HepG2 (cell line): ENCODE results near the gene COA4. TPM values are rescaled to one million over a fixed set of nuclear protein-coding genes. Genes with fewer than 3 reads are reported as not detected.

Source experiments
- ATAC-seq: fragments of 200-7000 bp; cut with Tn5 transposase; 3 replicates; pipeline ENCODE4 v1.9.1; 2020; ENCODE audit warnings: mild to moderate bottlenecking, moderate library complexity
- BruUV-seq: library from RNA; stranded (reverse); fragments of 400-500 nt; replicated peaks from 2 replicates; lab custom pipeline; 2021; lab: Mats Ljungman, UMichigan
- CTCF ChIA-PET: fragments of 300-600 bp; formaldehyde crosslinking; extraction: SDS; loops from one replicate; lab custom pipeline; 2021; ENCODE audit warnings: low total read pairs, inconsistent platforms, low intra/inter-chr PET ratio; lab: Yijun Ruan, JAX
- POLR2A ChIA-PET: fragments of 350-600 bp; sonication (Branson Sonifier 250); formaldehyde crosslinking; loops from one replicate; lab custom pipeline; 2020; ENCODE audit warnings: antibody characterized with exemption, inconsistent platforms; lab: Yijun Ruan, JAX
- DNase-seq: peaks from one replicate; pipeline ENCODE4 v3.0.0-alpha.2; 2015; ENCODE audit warnings: low spot score
- FAIRE-seq: peaks from 3 replicates; lab custom pipeline; 2011; peaks lifted over from hg19 to GRCh38; lab: Jason Lieb, UNC
- H2AFZ ChIP-seq: one replicate; pipeline ENCODE4 v1.6.1; 2011; ENCODE audit warnings: low read length, inconsistent platforms
- H3K27ac ChIP-seq: fragments of 300-600 bp; 3 replicates; pipeline ENCODE4 v1.8.0; 2011; ENCODE audit warnings: mixed run types, mild to moderate bottlenecking, mixed read lengths, low read length, inconsistent platforms; ENCODE audit not compliant: insufficient read depth; ENCODE audit errors: extremely low read length
- H3K27me3 ChIP-seq, 2 experiments: fragments of 200-600 bp in 1 of 2; 2 replicates in 1 of 2; 3 replicates in 1 of 2; pipeline versions ENCODE4 v1.6.0 to v1.8.0; 2011; ENCODE audit warnings: low read length in 2 of 2, mild to moderate bottlenecking in 2 of 2, moderate library complexity in 2 of 2, inconsistent platforms in 1 of 2; ENCODE audit not compliant: insufficient read depth in 2 of 2, control insufficient read depth in 1 of 2
- H3K36me3 ChIP-seq, 2 experiments: fragments of 200-600 bp in 1 of 2; replicated peaks in 1 of 2; 2 replicates in 1 of 2; 3 replicates in 1 of 2; pipeline versions ENCODE4 v1.5.1 to v1.8.0; 2011; ENCODE audit warnings: low read length in 2 of 2, inconsistent platforms in 1 of 2; ENCODE audit not compliant: insufficient read depth in 2 of 2, control insufficient read depth in 1 of 2
- H3K4me1 ChIP-seq: 2 replicates; pipeline ENCODE4 v1.5.1; 2012; ENCODE audit warnings: low read length, inconsistent platforms; ENCODE audit not compliant: insufficient read depth
- H3K4me2 ChIP-seq: 2 replicates; pipeline ENCODE4 v1.6.0; 2011; ENCODE audit warnings: low read depth, low read length, inconsistent platforms
- H3K4me3 ChIP-seq, 3 experiments: fragments of 200-600 bp in 1 of 3; sonication (generic), shearing (Covaris generic) in 1 of 3; replicated peaks in 1 of 3; 2 replicates each; pipeline ENCODE4 v1.5.1; 2011 to 2016; ENCODE audit warnings: low read length in 3 of 3, inconsistent platforms in 2 of 3, low read depth in 2 of 3, mild to moderate bottlenecking in 2 of 3, control low read depth in 1 of 3, mixed read lengths in 1 of 3; ENCODE audit not compliant: insufficient read depth in 1 of 3
- H3K79me2 ChIP-seq: one replicate; pipeline ENCODE4 v1.6.1; 2011; ENCODE audit warnings: low read length, inconsistent platforms; ENCODE audit not compliant: insufficient read depth
- H3K9ac ChIP-seq: 2 replicates; pipeline ENCODE4 v1.6.0; 2011; ENCODE audit warnings: mild to moderate bottlenecking, low read depth, low read length, inconsistent platforms; ENCODE audit not compliant: insufficient read depth
- H3K9me3 ChIP-seq: 2 replicates; pipeline ENCODE4 v1.5.1; 2012; ENCODE audit warnings: mild to moderate bottlenecking, low read length
- H4K20me1 ChIP-seq: 2 replicates; pipeline ENCODE4 v1.6.0; 2011; ENCODE audit warnings: inconsistent platforms, mild to moderate bottlenecking, low read length, moderate library complexity; ENCODE audit not compliant: insufficient read depth
- ARHGAP35 ChIP-seq: sonication (generic); formaldehyde crosslinking; IDR thresholded peaks from 2 replicates; pipeline ENCODE4 v1.9.0; 2022; ENCODE audit warnings: mild to moderate bottlenecking, inconsistent platforms, moderate library complexity, missing genetic modification reagents, borderline replicate concordance
- ATF7 ChIP-seq, 2 experiments: fragments of 450-650 bp in 1 of 2; sonication (generic) in 1 of 2; formaldehyde crosslinking in 1 of 2; IDR thresholded peaks; 2 replicates each; pipeline versions ENCODE4 v1.4.0 to v1.6.1; 2016 to 2020; ENCODE audit warnings: antibody characterized with exemption in 1 of 2, mild to moderate bottlenecking in 1 of 2, missing genetic modification reagents in 1 of 2
- BCL3 ChIP-seq: sonication (generic); formaldehyde crosslinking; IDR thresholded peaks from 2 replicates; pipeline ENCODE4 v1.5.1; 2020; ENCODE audit warnings: mild to moderate bottlenecking, missing genetic modification reagents, moderate library complexity
- FOSL1 ChIP-seq: sonication (generic); formaldehyde crosslinking; IDR thresholded peaks from 2 replicates; pipeline ENCODE4 v1.9.0; 2021; ENCODE audit warnings: missing genetic modification reagents, borderline replicate concordance
- JUND ChIP-seq: sonication (generic); formaldehyde crosslinking; IDR thresholded peaks from 2 replicates; pipeline ENCODE4 v1.8.0; 2022; ENCODE audit warnings: mild to moderate bottlenecking, missing genetic modification reagents
- MAFK ChIP-seq, 2 experiments: IDR thresholded peaks in 1 of 2; conservative IDR thresholded peaks in 1 of 2; 2 replicates each; pipeline ENCODE4 v1.6.1; 2011; ENCODE audit warnings: improper control_type of control experiment in 2 of 2, low read length in 2 of 2
- MXI1 ChIP-seq: IDR thresholded peaks from 3 replicates; pipeline ENCODE4 v1.6.1; 2012; ENCODE audit warnings: low read depth, low read length, inconsistent platforms, borderline replicate concordance
- NFKB2 ChIP-seq: sonication (generic); formaldehyde crosslinking; IDR thresholded peaks from 2 replicates; pipeline ENCODE4 v1.4.0; 2020; ENCODE audit warnings: missing genetic modification reagents, borderline replicate concordance
- NR0B2 ChIP-seq: sonication (generic); formaldehyde crosslinking; IDR thresholded peaks from 2 replicates; pipeline ENCODE4 v1.4.0; 2020; ENCODE audit warnings: mild to moderate bottlenecking, missing genetic modification reagents
- PCBP2 ChIP-seq: fragments of 200-400 bp; formaldehyde crosslinking; optimal IDR thresholded peaks from 2 replicates; pipeline ENCODE3; 2018; ENCODE audit warnings: low read length, low read depth; ENCODE audit not compliant: poor library complexity, severe bottlenecking
- SMC3 ChIP-seq: IDR thresholded peaks from 2 replicates; pipeline ENCODE4 v1.6.1; 2011; ENCODE audit warnings: low read length, improper control_type of control experiment
- ZNF33B ChIP-seq: sonication (generic); formaldehyde crosslinking; IDR thresholded peaks from 2 replicates; pipeline ENCODE4 v1.5.1; 2020; ENCODE audit warnings: mild to moderate bottlenecking, missing genetic modification reagents
- ZNF558 ChIP-seq: sonication (generic); formaldehyde crosslinking; IDR thresholded peaks from 2 replicates; pipeline ENCODE4 v1.9.0; 2022; ENCODE audit warnings: mild to moderate bottlenecking, missing genetic modification reagents, borderline replicate concordance
- ZNF605 ChIP-seq: sonication (generic); formaldehyde crosslinking; IDR thresholded peaks from 2 replicates; pipeline ENCODE4 v1.8.0; 2022; ENCODE audit warnings: mild to moderate bottlenecking, missing genetic modification reagents
- ZNF800 ChIP-seq: sonication (generic); formaldehyde crosslinking; IDR thresholded peaks from 2 replicates; pipeline ENCODE4 v1.4.0; 2020; ENCODE audit warnings: missing genetic modification reagents
- ZSCAN12 ChIP-seq: sonication (generic); formaldehyde crosslinking; IDR thresholded peaks from 2 replicates; pipeline ENCODE4 v1.9.0; 2021; ENCODE audit warnings: mild to moderate bottlenecking, missing genetic modification reagents
- ZSCAN21 ChIP-seq: sonication (generic); formaldehyde crosslinking; IDR thresholded peaks from 2 replicates; pipeline ENCODE4 v1.8.0; 2022; ENCODE audit warnings: mild to moderate bottlenecking, missing genetic modification reagents, moderate library complexity, borderline replicate concordance
- ZSCAN31 ChIP-seq: sonication (generic); formaldehyde crosslinking; IDR thresholded peaks from 2 replicates; pipeline ENCODE4 v1.5.0; 2020; ENCODE audit warnings: low read depth, mild to moderate bottlenecking, missing genetic modification reagents
- ZUFSP ChIP-seq: sonication (generic); formaldehyde crosslinking; IDR thresholded peaks from 2 replicates; pipeline ENCODE4 v1.9.0; 2021; ENCODE audit warnings: missing genetic modification reagents, mild to moderate bottlenecking, borderline replicate concordance
- WGBS: methylation state at CpG from one replicate; pipeline ENCODE4 v1.1.6; 2017; ENCODE audit warnings: low lambda C conversion rate; 5-methylcytosine and 5-hydroxymethylcytosine counted together
- in situ Hi-C: cut with HindIII; loops from 2 replicates; pipeline ENCODE4 v1.10.0; 2017; ENCODE audit warnings: low pct_unique_long_range_greater_than_20kb; ENCODE audit not compliant: extremely low pct_ligation_motif_present
- intact Hi-C: fragments of 100-400 bp; cut with micrococcal nuclease; formaldehyde crosslinking; loops from one replicate; pipeline ENCODE4 v1.10.0; 2022; ENCODE audit not compliant: unreplicated experiment
- polyA plus RNA-seq, 8 experiments: library from polyadenylated mRNA; depleted of rRNA in 3 of 8; stranded (reverse) in 7 of 8; unstranded in 1 of 8; fragments of >200 nt; fragmentation: Illumina TruSeq in 4 of 8; extraction: Trizol in 4 of 8; gene quantifications; 2 replicates each; pipeline versions ENCODE4 v1.2.1 to v1.2.3, GENCODE V29; 2011 to 2016; ENCODE audit warnings: low read depth in 4 of 8, missing spikeins in 1 of 8, mixed read lengths in 1 of 8; ENCODE audit not compliant: insufficient read depth in 1 of 8
- total RNA-seq, 5 experiments: library from RNA; depleted of rRNA; stranded (reverse); fragments of >200 nt; fragmentation: Illumina TruSeq; extraction: Trizol; gene quantifications; 2 replicates each; pipeline ENCODE4 v1.2.3, GENCODE V29; 2016; ENCODE audit warnings: low read depth in 1 of 5

COA4 gene
- total and polyA plus RNA-seq, 2 of the 13 experiments (the other 11 are each of a cell fraction or from before 2014, with no cell fraction given), result 107 to 109 TPM

GRCh38 chr11:73883856-73884255 is 7.2 kb upstream of the COA4 start:
- no peak overlapping the region for H3K4me3 ChIP-seq
- CTCF ChIA-PET, result no interaction called here
- intact Hi-C loops (no loop called here), in situ Hi-C loops (no loop called here)
- DNase-seq (no peak), ATAC-seq (no peak)
- H3K9ac ChIP-seq, result no peak overlapping the region
- H3K36me3 ChIP-seq, result peaks cover 6 to 7% of the 10 kb centered on the region in 2 experiments
- H4K20me1 ChIP-seq, result no peaks in the 10 kb centered on the region
- BruUV-seq, result no TSS peak
- H3K27me3 ChIP-seq, result no peaks in the 10 kb centered on the region
- H3K27ac ChIP-seq, result no peak overlapping the region
- TF ChIP-seq NFKB2 (no peak), ZNF800 (no peak), ARHGAP35 (CRISPR knock-in tag) (no peak), ZUFSP (CRISPR knock-in tag) (no peak), PCBP2 (no peak), SMC3 (no peak), BCL3 (CRISPR knock-in tag) (no peak), ZSCAN12 (CRISPR knock-in tag) (no peak), FOSL1 (CRISPR knock-in tag) (no peak), NR0B2 (CRISPR knock-in tag) (no peak), MXI1 (no peak), MAFK (conservative IDR thresholded peaks at IDR 0.05 in 1 of 2, IDR thresholded peaks at IDR 0.05 in 1 of 2; ENCODE audit: low read length in 2 of 2) (no peak), ZSCAN31 (CRISPR knock-in tag) (no peak), ZNF605 (CRISPR knock-in tag) (no peak), JUND (no peak), ZNF558 (CRISPR knock-in tag) (no peak), ZNF33B (CRISPR knock-in tag) (no peak), ATF7 (IDR thresholded peaks at IDR 0.05) (no peak), ATF7 (CRISPR knock-in tag; IDR thresholded peaks at IDR 0.05) (no peak), ZSCAN21 (no peak)
- TF ChIP-seq, all 625 proteins: peak for 0
- POLR2A ChIA-PET, result no interaction called here
- H3K4me2 ChIP-seq, result no peak overlapping the region
- H2AFZ ChIP-seq, result no peak overlapping the region
- peaks cover 15% of the 10 kb centered on the region for H3K4me1 ChIP-seq
- no peaks in the 10 kb centered on the region for H3K79me2 ChIP-seq
- no peaks in the 10 kb centered on the region for H3K9me3 ChIP-seq
- 98% methylated on average over 2 of the region's 2 CpGs for WGBS
- no peak for FAIRE-seq
